ENCODE data around the gene YPEL2. TPM values are rescaled to one million over a fixed set of nuclear protein-coding genes. Genes with fewer than 3 reads are reported as not detected.

The YPEL2 gene
- total RNA-seq, 2 donors from 2014 or later, result 10.5 to 25.4 TPM

GRCh38 chr17:59353936-59354755 lies 22.7 kb downstream of the YPEL2 start:
- ATAC-seq, result peak in 1 of 2 donors; percentile 26
- intact Hi-C loops (cut with DNase I), result no loop called here
- no peak for DNase-seq

DNA sequence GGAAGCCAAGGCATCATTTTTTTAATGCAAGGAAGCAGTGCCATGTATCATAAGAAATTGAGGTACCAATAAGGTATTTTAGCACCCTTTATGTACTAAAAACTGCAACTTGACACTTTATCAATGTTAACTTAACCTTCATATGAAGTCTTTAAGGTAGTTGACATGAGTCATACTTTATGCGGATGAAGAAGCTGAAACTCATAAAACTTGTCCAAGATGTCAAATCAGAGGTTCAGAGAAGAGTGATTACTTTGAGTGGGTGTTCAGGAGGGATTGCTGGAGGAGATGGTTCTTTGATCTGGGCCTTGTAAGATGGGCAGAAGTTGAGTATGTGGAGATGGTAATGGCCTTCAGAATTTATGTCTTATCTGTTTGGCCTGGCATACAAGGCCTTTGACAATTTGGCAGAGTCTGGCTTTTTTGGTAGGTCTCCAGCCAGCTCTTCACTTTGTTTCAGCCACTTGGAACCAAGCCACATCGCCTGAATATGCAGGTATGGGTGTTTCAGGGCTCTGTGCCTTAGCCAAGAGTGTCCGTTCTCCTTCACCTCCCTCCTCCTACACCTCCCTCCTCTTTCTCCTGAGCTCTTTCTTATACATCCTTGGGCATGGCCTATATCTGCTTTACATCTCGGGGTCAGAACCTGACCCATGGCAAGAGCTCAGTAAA lies 23.7 kb downstream of the YPEL2 start:
- DNase-seq, result no peak
- intact Hi-C loops (cut with DNase I), result no loop called here
- no peak for ATAC-seq

DNA sequence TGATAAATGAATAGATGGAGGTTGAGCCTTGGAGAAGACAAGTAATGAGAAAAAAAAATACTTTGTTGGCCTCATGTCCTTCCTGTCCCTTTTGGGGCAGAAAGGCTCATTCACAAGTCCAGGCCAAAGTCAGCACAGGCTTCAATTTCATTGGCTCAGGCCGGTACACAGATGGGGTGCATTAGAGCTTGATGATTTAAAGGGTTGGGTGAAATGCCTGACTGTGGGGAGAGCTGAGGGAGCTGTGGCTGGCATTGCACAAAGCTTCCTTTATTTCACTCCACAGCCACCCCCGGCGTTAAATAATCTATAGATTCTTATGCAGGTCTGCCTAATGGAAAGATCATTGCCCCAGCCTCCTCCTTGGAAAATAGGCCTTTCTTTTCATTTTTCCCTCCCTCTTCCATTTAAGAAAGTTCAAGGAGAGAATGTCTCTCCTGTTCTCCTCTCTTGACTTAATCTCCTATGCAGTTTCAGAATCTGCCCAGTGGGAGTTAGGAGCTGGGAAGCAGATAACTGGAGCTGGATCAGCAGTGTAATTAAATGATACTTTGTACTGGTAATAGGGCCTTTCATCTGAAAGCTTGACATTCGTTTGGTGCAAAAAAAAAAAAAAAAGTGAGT lies 24.4 kb downstream of the YPEL2 start:
- peak in 1 of 2 donors; percentile 36 for ATAC-seq
- no peak for DNase-seq
- intact Hi-C loops (cut with DNase I), result no loop called here

DNA sequence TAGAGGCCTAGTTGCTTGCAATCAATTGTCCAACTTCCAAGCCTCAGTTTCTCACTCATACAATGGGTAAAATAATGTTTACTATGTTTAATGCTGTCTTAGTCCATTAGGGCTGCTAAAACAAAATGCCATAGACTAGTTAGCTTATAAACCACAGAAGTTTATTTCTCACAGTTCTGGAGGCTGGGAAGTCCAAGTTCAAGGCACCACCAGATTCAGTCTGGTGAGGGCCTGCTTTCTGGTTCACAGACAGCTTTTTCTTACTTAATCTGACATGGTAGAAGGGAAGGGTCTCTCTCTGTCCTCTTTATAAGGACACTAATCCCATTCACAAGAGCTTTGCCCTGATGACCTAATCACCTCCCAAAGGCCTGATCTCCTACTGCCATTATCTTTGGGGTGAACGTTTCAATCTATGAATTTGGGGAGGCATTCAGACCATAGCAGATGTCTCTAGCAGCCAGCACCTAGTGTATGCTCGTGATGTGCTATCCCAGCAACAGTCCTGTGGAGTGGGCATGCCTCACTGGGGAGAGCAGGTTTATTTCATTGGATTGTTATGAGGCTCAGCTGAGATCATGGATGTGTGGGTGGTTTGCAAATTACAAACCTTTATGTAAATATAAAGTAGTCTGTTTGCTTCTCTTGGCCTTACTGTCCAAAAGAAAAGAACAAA lies 25.2 kb downstream of the YPEL2 start:
- DNase-seq (no peak), ATAC-seq (peak in 1 of 2 donors; percentile 37)
- intact Hi-C loops (cut with DNase I), result no loop called here

GRCh38 chr17:59357219-59357697 lies 25.8 kb downstream of the YPEL2 start:
- no peak for DNase-seq
- no peak for ATAC-seq
- intact Hi-C loops (cut with DNase I), result no loop called here

DNA sequence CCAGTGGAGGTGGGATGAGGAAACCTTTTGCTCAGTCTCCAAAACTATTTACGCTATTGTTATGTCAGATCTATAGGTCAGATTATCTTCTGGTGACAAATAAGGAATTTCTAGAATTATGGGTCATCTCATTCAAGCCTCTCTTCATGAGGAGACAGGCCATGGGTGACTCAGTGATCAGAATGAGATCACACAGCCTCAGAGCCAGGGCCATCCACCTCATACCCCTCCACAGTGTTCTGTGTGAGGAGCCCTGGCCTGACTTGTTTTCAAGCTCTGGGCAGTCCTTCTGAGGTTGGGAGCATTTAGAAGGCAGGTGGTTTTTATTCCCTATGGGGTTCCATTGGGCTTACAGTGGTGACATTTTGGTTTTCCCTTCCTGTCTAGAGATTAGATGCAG lies 26.5 kb downstream of the YPEL2 start:
- peak in 1 of 2 donors; percentile 75 for ATAC-seq
- no peak for DNase-seq
- intact Hi-C loops (cut with DNase I), result loop anchor here in 1 of 2 donors (2.0 kb wide), 1 partner anchor 15 kb away; no protein-coding TSS in a partner anchor

- DNase-seq (no peak), ATAC-seq (no peak)
- intact Hi-C loops (cut with DNase I), result no loop called here
These were observed 29.9 kb downstream of the YPEL2 start for GRCh38 chr17:59361386-59361785.

DNA sequence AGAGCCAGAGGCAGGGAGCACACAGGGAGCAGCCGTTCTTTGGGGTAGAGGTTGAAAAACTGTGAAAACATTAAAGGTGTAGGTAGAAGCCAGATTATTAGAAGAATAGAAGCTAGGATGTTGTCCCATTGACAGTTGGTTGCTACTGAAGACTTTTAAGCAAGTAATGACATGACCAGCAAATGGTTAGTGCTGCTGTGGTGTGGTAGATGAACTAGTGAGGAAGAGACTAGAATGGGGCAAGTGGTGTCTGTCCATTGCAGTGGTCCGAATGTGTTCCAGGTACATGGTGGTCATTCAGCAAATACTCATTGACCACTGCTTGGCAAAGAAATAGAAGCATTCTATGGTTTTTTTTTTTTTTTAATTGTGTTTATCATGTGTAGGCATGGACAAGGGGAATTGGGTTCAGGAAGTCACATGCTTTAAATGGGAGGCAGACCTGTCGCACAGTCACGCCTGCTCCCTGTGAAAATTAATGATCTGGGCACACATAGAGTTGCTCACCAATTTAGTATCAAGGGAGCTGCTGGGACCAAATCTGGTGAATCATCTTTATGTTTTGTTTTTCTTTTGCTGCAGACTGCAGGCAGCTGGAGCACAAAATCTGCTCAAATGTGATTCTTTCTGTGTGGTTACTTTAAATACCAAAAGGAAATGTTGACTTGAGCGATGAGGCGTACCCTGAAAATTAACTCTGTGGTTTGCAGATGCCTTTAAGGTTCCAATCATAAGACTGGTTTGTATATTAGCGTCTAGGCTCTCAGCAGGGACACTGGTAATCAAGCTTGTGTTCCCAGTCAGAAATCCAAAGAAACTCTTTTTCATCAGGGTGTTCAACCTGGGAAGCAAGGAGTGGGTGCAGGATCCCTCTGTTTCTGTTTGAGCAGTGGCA lies 30.7 kb downstream of the YPEL2 start:
- intact Hi-C loops (cut with DNase I), result no loop called here

GRCh38 chr17:59362811-59363205 lies 31.4 kb downstream of the YPEL2 start:
- no peak for ATAC-seq
- intact Hi-C loops (cut with DNase I), result no loop called here
- DNase-seq, result no peak

More for the DNA sequence above, 30.7 kb downstream of the YPEL2 start:
- peak in 1 of 2 donors; percentile 15 for ATAC-seq
- DNase-seq, result no peak

DNA sequence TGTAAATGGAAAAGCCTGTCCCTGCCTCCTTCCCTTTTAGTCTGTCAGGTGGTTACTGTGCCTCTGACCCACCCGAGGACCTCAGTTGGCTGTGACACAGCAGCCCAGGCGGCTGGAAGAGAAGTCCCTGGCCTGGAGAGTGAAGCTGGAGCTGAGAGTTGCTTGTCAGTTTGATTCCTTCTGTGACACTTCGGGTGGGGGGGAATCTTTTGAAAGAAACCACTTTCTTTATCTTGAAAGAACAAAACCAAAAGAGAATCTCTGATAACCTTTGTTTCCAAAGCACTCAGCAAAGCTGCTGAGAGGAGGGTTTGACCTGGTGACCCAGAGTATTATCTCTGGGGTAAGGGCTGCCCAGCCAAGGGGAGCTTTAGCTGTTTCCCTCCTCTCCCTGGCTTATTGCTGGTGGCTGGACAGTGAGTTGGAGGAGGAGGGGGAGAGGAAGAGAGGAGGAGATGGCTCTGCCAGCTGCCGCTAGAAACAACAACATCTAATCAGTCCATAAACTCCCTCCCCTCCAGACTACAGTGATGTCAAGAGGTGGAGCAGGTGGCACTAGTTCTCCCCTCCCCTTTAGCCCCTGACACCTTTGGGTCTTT lies 34.0 kb downstream of the YPEL2 start:
- DNase-seq (no peak), ATAC-seq (peak; percentile 14 to 58)
- intact Hi-C loops (cut with DNase I), result loop anchor here in 1 of 2 donors (5.0 kb wide), 1 partner anchor 33 kb away; the partner anchor contains the start of gene YPEL2

GRCh38 chr17:59366040-59366757 lies 34.7 kb downstream of the YPEL2 start:
- ATAC-seq, result peak; percentile 5 to 7
- no peak for DNase-seq
- intact Hi-C loops (cut with DNase I), result loop anchor here in 1 of 2 donors (5.0 kb wide), 1 partner anchor 34 kb away; the partner anchor contains the start of gene YPEL2

GRCh38 chr17:59366773-59367656 lies 35.6 kb downstream of the YPEL2 start:
- DNase-seq (no peak), ATAC-seq (peak; percentile 65 to 77)
- intact Hi-C loops (cut with DNase I), result loop anchor here in 1 of 2 donors (5.0 kb wide), 1 partner anchor 35 kb away; the partner anchor contains the start of gene YPEL2

- DNase-seq (no peak), ATAC-seq (no peak)
- intact Hi-C loops (cut with DNase I), result loop anchor here in 1 of 2 donors (5.0 kb wide), 1 partner anchor 35 kb away; the partner anchor contains the start of gene YPEL2
These were observed 36.2 kb downstream of the YPEL2 start for GRCh38 chr17:59367657-59368045.

DNA sequence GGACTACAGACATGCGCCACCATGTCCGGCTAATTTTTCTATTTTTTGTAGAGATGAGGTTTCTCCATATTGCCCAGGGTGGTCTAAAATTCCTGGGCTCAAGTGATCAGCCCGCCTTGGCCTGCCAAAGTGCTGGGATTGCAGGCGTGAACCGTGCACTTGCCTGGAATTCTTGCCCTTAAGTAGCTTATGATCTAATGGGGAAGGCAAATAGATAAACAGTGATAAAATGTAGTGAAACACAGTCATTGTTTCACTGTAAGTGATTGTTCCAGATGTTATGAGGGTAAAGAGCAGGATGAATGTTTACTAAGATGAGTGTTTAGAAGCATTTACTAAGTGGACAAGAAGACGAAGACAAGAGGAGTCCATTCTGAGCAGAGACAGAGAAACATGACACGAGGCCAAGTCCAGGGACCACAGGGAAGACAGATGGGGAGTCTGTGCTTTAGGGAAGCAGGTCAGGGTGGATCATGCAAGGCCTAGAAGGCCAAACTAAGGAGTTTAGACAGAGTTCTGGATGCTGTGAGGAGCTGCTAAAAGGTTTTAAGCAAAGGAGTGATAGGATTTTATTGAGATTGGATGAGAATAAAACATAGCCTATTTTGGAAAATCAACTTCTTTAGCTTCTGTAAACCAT lies 36.9 kb downstream of the YPEL2 start:
- DNase-seq (no peak), ATAC-seq (no peak)
- intact Hi-C loops (cut with DNase I), result loop anchor here in 1 of 2 donors (5.0 kb wide), 1 partner anchor 36 kb away; the partner anchor contains the start of gene YPEL2
